NCI-H2107 treated with DMSO at 0.1 percent for 48 hours (cell line): ENCODE measurements around the gene ERRFI1.

ENCODE experiments used
- DNase-seq: peaks from one replicate; lab custom pipeline; 2025; ENCODE audit not compliant: unreplicated experiment; lab: John Stamatoyannopoulos, UW

Gene ERRFI1

GRCh38 chr1:8019229-8019620, 6.9 kb downstream of the ERRFI1 start:
- DNase-seq: no peak

- DNase-seq: no peak
Observed at GRCh38 chr1:8018492-8019228, 7.4 kb downstream of the ERRFI1 start.

- DNase-seq: no peak
Observed at GRCh38 chr1:8017495-8018197, 8.5 kb downstream of the ERRFI1 start.

GRCh38 chr1:8016895-8017241, 9.2 kb downstream of the ERRFI1 start:
- no peak for DNase-seq

GRCh38 chr1:8016210-8016894, 9.8 kb downstream of the ERRFI1 start:
- DNase-seq: no peak

- no peak for DNase-seq
Observed at GRCh38 chr1:8015809-8016165, 10.3 kb downstream of the ERRFI1 start.

- no peak for DNase-seq
Observed at GRCh38 chr1:8015036-8015808, 10.9 kb downstream of the ERRFI1 start.

GRCh38 chr1:8014381-8014988, 11.6 kb downstream of the ERRFI1 start:
- DNase-seq: no peak

GRCh38 chr1:8013800-8014199, 12.3 kb downstream of the ERRFI1 start:
- no peak for DNase-seq

- DNase-seq: no peak
Observed at GRCh38 chr1:8013399-8013798, 12.7 kb downstream of the ERRFI1 start.

- DNase-seq: no peak
Observed at GRCh38 chr1:8012955-8013354, 13.2 kb downstream of the ERRFI1 start.

- no peak for DNase-seq
Observed at GRCh38 chr1:8011923-8012858, 13.9 kb downstream of the ERRFI1 start.

GRCh38 chr1:8011016-8011415, 15.1 kb downstream of the ERRFI1 start:
- DNase-seq: no peak

GRCh38 chr1:8010080-8010664, 15.9 kb downstream of the ERRFI1 start:
- no peak for DNase-seq

GRCh38 chr1:8009043-8010002, 16.8 kb downstream of the ERRFI1 start:
- DNase-seq: no peak

- DNase-seq: no peak
Observed at GRCh38 chr1:8006037-8006963, 19.8 kb downstream of the ERRFI1 start.

GRCh38 chr1:8004803-8005573, 21.1 kb downstream of the ERRFI1 start:
- DNase-seq: no peak
